NB4 (cell line): ENCODE data around the gene STAB1.
A peak's percentile ranks its signal among the peaks of the same experiment; 100 is the strongest.
"Not testable (repeated sequence)": the region's sequence is repeated elsewhere in the genome, so short reads cannot be mapped to it uniquely, and the experiment has no call there.

Experiments used
- DNase-seq: peaks from one replicate; pipeline ENCODE4 v3.0.0; 2010; ENCODE audit warnings: low read depth
- H3K4me3 ChIP-seq: one replicate; pipeline ENCODE4 v1.5.1; 2011; ENCODE audit warnings: mild to moderate bottlenecking, low read depth, low read length, moderate library complexity
- CTCF ChIP-seq: IDR thresholded peaks from one replicate; pipeline ENCODE4 v1.5.1; 2012; ENCODE audit warnings: low read depth, low read length
- MAX ChIP-seq: IDR thresholded peaks from 2 replicates; pipeline ENCODE4 v1.6.1; 2011; ENCODE audit warnings: low read depth, low read length
- MYC ChIP-seq: IDR thresholded peaks from 2 replicates; pipeline ENCODE4 v1.6.1; 2011; ENCODE audit warnings: low read depth, low read length
- POLR2A ChIP-seq: IDR thresholded peaks from 2 replicates; pipeline ENCODE4 v1.6.1; 2011; ENCODE audit warnings: mild to moderate bottlenecking; ENCODE audit not compliant: insufficient read length; ENCODE audit errors: extremely low read depth

STAB1 gene

GRCh38 chr3:52524258-52524751 is 29.2 kb downstream of the STAB1 start:
- TF ChIP-seq POLR2A (peak; percentile 15), MYC (no peak)
- peak; percentile 50 for DNase-seq
- H3K4me3 ChIP-seq: no peak overlapping the region

GRCh38 chr3:52524752-52525679 is 29.9 kb downstream of the STAB1 start:
- no peak overlapping the region for H3K4me3 ChIP-seq
- DNase-seq: no peak
- no peak for TF ChIP-seq POLR2A
- TF ChIP-seq MYC: no peak

GRCh38 chr3:52525680-52526561 is 30.8 kb downstream of the STAB1 start:
- no peak for DNase-seq
- no peak for TF ChIP-seq MYC
- TF ChIP-seq POLR2A: no peak
- TF ChIP-seq CTCF: no peak
- no peak for TF ChIP-seq MAX
- H3K4me3 ChIP-seq: no peak overlapping the region

- H3K4me3 ChIP-seq, DNase-seq: not testable (repeated sequence)
These were observed 31.5 kb downstream of the STAB1 start for GRCh38 chr3:52526671-52527038.

GRCh38 chr3:52527039-52527731 is 32.0 kb downstream of the STAB1 start:
- no peak overlapping the region for H3K4me3 ChIP-seq
- no peak for DNase-seq
- TF ChIP-seq CTCF (no peak), MAX (no peak), POLR2A (no peak), MYC (no peak)

- DNase-seq: no peak
- TF ChIP-seq CTCF (no peak), MYC (no peak), POLR2A (no peak), MAX (no peak)
- no peak overlapping the region for H3K4me3 ChIP-seq
These were observed 32.8 kb downstream of the STAB1 start for GRCh38 chr3:52527732-52528585.
